Mesothelial cell of epicardium (in vitro differentiated cells): ENCODE data around the gene CCDC149. TPM values are rescaled to one million over a fixed set of nuclear protein-coding genes. Genes with fewer than 3 reads are reported as not detected.

Source experiments
- DNase-seq, 2 experiments: peaks; one replicate each; pipeline ENCODE4 v3.0.0; 2021; ENCODE audit warnings: low spot score in 2 of 2; ENCODE audit not compliant: unreplicated experiment in 2 of 2
- H3K27ac Mint-ChIP-seq: 2 replicates; pipeline ENCODE4 v1.8.0; 2021; ENCODE audit warnings: mixed read lengths
- H3K27me3 Mint-ChIP-seq: 2 replicates; pipeline ENCODE4 v1.8.0; 2021; ENCODE audit warnings: low read depth, mixed read lengths
- H3K36me3 Mint-ChIP-seq: 2 replicates; pipeline ENCODE4 v1.8.0; 2021; ENCODE audit warnings: mixed read lengths
- H3K4me1 Mint-ChIP-seq: 2 replicates; pipeline ENCODE4 v1.8.0; 2021; ENCODE audit warnings: mixed read lengths
- H3K4me3 Mint-ChIP-seq: 2 replicates; pipeline ENCODE4 v1.8.0; 2021; ENCODE audit warnings: mild to moderate bottlenecking, moderate library complexity, mixed read lengths
- H3K9me3 Mint-ChIP-seq: 2 replicates; pipeline ENCODE4 v1.8.0; 2021; ENCODE audit warnings: mixed read lengths
- total RNA-seq: library from RNA; stranded (reverse); gene quantifications from 3 replicates; pipeline ENCODE4 v1.2.1, GENCODE V29; 2021
- TF ChIP-seq, protein P1 (sequence below): fragments of 200-600 bp; sonication (generic); IDR thresholded peaks from one replicate; pipeline ENCODE4 v1.5.0; 2021; ENCODE audit warnings: antibody characterized with exemption; ENCODE audit not compliant: unreplicated experiment

CCDC149 gene
- total RNA-seq, 1 donor from 2014 or later = 16.2 TPM

DNA sequence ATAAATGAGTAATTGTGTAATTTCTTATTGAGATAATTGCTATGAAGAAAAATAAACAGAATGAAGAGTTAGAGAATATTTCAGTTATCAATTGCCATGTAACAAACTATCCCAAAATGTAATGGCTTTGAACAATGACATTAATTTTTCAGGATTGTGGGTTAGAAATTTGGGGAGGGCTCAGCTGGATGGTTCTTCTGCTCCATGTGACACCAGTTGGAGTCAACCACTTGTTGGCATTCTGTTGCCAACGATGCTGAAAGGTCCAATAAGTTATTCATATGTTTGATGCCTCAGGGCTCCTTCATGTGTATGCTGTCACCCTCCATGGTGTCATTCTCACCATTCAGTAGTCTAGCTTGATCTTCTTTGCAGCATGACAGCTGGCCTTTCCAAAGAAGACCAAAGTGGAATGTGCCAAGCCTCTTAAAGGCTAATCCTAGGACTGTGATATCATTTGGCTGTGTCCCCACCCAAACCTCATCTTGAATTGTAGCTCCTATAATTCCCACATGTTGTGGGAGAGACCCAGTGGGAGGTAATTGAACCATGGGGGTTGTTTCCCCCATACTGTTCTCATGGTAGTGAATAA, 20.9 kb upstream of the CCDC149 start:
- Mint-ChIP-seq H3K27ac (no peak overlapping the region), H3K27me3 (peaks cover 8% of the 10 kb centered on the region), H3K9me3 (peaks cover 35% of the 10 kb centered on the region), H3K4me3 (no peak overlapping the region), H3K4me1 (no peaks in the 10 kb centered on the region), H3K36me3 (no peaks in the 10 kb centered on the region)
- TF ChIP-seq, protein P1, sequence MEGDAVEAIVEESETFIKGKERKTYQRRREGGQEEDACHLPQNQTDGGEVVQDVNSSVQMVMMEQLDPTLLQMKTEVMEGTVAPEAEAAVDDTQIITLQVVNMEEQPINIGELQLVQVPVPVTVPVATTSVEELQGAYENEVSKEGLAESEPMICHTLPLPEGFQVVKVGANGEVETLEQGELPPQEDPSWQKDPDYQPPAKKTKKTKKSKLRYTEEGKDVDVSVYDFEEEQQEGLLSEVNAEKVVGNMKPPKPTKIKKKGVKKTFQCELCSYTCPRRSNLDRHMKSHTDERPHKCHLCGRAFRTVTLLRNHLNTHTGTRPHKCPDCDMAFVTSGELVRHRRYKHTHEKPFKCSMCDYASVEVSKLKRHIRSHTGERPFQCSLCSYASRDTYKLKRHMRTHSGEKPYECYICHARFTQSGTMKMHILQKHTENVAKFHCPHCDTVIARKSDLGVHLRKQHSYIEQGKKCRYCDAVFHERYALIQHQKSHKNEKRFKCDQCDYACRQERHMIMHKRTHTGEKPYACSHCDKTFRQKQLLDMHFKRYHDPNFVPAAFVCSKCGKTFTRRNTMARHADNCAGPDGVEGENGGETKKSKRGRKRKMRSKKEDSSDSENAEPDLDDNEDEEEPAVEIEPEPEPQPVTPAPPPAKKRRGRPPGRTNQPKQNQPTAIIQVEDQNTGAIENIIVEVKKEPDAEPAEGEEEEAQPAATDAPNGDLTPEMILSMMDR = no peak
- DNase-seq = no peak

DNA sequence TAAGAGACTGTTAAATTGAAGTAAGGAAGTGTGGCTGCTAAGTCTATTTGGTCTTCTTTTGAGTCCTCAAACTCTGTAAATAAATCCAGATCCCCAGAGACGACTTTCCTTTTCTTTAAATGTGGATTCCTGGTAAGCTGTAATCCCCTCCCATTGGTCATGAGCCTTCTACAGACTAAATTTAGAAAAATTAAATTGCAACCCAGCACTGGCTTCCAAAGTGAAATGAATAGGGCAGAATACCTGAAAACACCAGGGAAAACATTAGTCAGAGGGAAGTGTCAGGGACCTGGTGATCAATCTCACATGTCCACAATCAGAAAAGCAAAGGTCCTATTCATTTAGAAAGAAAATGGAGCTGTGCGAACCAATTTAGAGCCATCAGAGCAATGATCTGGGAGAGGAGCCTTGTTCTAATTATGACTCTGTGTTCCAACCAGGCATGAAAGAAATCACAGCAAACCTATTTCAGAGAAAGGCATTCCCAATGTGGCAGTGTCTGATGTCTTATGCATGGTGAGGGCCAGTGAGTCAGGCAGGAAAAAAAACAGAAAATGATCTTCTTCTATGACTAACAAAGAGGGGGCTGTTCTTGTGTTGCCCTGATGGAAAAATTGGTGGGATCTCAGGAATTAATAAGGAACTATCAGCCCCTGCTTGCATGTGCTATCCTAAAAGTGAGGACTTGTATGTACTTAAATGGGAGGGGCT, 19.8 kb upstream of the CCDC149 start:
- Mint-ChIP-seq H3K4me3 (no peak overlapping the region), H3K9me3 (peaks cover 29% of the 10 kb centered on the region)

DNA sequence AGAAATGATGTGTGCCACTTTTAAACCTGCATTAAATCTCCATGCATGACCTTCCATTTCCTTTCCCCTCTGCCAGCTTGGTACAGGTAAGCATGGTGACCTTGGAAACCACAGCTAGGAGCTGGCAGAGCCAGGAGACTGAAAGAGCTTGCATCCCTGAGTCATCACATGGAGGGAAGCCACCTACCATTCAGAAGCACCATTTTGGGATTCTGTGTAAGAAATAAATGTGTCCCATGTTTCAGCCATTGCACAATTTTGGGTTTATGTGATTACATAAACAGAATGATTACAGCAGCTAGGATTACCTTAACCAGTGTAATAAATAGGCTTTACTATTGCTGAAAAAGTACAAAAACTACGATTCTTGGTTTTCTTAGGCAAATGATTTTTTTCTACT, 17.3 kb upstream of the CCDC149 start:
- Mint-ChIP-seq H3K9me3 (peaks cover 13% of the 10 kb centered on the region), H3K36me3 (no peaks in the 10 kb centered on the region), H3K27ac (no peak overlapping the region), H3K27me3 (peaks cover 24% of the 10 kb centered on the region), H3K4me3 (no peak overlapping the region), H3K4me1 (no peaks in the 10 kb centered on the region)
- no peak for DNase-seq
- TF ChIP-seq, protein P1 = no peak

More for the DNA sequence above, 19.8 kb upstream of the CCDC149 start:
- TF ChIP-seq, protein P1 = no peak
- Mint-ChIP-seq H3K4me1 (no peaks in the 10 kb centered on the region), H3K27ac (no peak overlapping the region), H3K27me3 (peaks cover 17% of the 10 kb centered on the region), H3K36me3 (no peaks in the 10 kb centered on the region)
- no peak for DNase-seq

DNA sequence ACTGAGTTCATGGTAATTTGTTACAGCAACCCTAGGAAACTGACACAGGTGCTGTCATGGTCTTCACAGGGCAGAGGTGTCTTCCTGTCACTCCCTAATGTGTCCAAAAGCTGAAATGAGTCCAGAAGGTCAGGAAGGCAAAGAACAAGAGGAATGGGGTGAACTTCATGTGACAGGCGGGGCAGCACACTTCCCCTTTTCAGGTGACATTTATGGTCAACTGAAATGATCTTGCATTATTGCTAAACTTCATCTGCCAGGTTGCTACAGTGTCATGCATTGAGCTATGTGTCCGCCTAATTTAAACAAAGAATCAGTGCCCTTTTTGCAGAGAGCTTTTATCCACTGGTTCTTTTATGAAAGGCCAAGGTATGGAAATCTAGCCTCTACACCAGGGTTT, 15.9 kb upstream of the CCDC149 start:
- TF ChIP-seq, protein P1 = no peak
- Mint-ChIP-seq H3K4me3 (no peak overlapping the region), H3K4me1 (no peaks in the 10 kb centered on the region), H3K36me3 (no peaks in the 10 kb centered on the region), H3K27ac (no peak overlapping the region), H3K27me3 (peaks cover 24% of the 10 kb centered on the region), H3K9me3 (peaks cover 6% of the 10 kb centered on the region)
- no peak for DNase-seq

DNA sequence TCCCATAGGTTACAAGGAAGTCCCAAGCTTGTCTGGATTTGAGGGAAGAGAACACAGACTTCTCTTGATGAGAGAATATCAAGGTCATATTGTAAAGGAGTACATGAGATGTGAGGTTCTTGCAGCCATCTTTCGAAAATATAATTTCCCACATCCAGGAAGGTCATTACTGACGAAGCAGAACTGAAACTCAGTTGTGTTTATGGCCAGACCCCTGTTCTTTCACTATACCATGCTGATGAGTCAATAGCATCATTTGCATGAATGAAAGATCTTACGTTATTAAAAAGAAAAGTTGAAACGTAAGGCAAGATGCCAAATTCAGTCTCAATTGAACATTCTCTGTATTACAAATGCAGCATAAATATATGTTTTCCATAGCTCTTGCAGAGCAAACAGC, 14.2 kb upstream of the CCDC149 start:
- H3K27ac Mint-ChIP-seq = no peak overlapping the region
- no peaks in the 10 kb centered on the region for H3K36me3 Mint-ChIP-seq
- H3K4me1 Mint-ChIP-seq = no peaks in the 10 kb centered on the region
- H3K4me3 Mint-ChIP-seq = no peak overlapping the region
- peaks cover 6% of the 10 kb centered on the region for H3K9me3 Mint-ChIP-seq
- H3K27me3 Mint-ChIP-seq = peaks cover 24% of the 10 kb centered on the region
- TF ChIP-seq, protein P1 = no peak
- DNase-seq = no peak
